Hematopoietic multipotent progenitor cell (in vitro differentiated cells): ENCODE data around the gene AGMO. TPM values are rescaled to one million over a fixed set of nuclear protein-coding genes. Genes with fewer than 3 reads are reported as not detected.

Source experiments
- DNase-seq, 3 donors: peaks; one replicate each; pipeline ENCODE4 v3.0.0-alpha.2; 2011 to 2015; ENCODE audit warnings: low read depth in 2 of 3, low spot score in 2 of 3
- total RNA-seq: library from RNA; depleted of rRNA; stranded (reverse); fragments of >200 nt; gene quantifications from one replicate; pipeline ENCODE4 v1.2.3, GENCODE V29; 2012

Gene AGMO
- total RNA-seq, 1 donor: not detected

DNA sequence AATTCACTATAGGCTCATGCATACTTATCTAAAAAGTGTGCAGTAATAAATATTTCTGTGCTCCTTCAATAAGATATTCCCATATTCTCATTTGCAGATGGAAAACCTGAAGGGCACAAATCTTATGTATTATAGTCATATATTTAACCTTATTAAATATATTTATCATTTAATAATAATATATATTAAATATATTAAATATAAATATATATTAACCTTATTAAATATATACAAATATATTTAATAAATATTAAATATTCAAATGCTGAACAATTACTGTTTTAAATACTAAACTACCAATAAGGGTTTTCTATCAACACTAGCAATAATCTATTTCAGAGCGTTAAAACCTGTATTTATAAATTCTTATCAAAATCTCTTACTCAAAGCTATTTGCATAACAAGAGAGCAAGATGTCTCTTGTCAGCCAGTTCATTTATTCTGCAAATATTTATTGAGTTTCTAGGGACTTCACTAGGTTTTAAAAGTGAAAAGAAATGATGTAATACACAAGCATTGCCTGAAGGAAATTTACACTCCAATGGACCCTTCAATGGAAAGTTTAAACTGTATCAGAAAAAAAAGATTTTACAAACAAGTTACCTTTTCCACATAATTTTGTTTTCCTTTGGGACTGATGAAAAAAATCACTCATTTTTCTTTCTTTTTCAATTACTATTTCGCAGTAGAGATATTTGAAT lies 159.2 kb downstream of the AGMO start:
- DNase-seq: no peak

- no peak for DNase-seq
Measured at GRCh38 chr7:15400440-15400839, 161.4 kb downstream of the AGMO start.

GRCh38 chr7:15399441-15399840 lies 162.4 kb downstream of the AGMO start:
- DNase-seq: no peak

- DNase-seq: no peak
Measured at GRCh38 chr7:15397922-15398760, 163.7 kb downstream of the AGMO start.

GRCh38 chr7:15397159-15397550 lies 164.7 kb downstream of the AGMO start:
- no peak for DNase-seq

DNA sequence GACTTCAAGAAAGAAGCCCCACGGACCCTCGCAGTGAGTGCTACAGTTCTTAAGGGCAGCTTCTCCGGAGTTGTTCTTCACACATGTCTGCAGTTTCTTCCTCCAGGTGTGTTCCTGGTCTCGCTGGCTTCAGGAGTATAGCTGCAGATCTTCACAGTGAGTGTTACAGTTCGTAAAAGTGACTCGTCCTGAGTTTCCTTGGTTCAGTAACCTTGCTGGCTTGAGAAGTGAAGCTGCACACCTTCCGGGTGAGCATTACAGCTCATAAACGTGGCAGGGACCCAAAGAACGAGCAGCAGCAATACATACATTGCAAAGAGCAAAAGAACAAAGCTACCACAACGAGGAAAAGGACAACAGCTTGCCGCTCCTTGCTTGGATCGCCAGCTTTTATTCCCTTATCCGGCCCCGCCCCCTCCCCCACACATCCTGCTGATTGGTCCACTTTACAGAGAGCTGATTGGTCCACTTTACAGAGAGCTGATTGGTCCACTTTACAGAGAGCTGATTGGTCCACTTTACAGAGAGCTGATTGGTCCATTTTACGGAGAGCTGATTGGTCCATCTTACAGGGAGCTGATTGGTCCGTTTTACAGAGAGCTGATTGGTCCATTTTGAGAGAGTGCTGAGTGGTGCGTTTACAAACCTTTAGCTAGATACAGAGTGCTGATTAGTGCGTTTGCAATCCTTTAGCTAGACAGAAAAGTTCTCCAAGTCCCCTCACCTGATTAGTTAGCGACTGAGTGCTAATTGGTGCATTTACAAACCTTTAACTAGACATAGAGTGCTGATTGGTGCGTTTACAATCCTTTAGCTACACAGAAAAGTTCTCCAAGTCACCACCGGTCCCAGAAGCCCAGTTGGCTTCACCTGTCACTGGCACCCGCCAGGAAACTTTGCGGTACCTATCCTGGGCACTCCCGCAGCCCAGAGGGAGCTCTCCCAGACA lies 165.3 kb downstream of the AGMO start:
- no peak for DNase-seq

DNA sequence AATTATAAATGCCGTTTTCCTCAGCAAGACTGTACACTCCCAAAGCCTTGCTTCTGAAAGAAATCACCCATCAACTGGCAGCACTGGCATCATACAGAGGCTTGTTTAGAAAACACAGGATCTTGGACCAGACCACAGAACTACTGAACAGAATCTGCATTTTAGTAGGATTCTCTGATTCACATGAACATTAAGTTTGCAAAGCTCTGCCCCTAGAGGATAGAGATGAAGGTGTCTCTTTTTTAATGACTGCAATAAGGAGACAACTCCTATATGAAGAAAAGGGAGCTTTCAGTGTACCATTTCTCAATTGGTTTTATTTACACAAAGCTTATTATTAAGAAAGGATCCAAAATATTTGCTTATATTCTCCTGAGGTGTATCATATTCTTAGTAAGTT lies 172.7 kb downstream of the AGMO start:
- no peak for DNase-seq

GRCh38 chr7:15378494-15379145 lies 183.2 kb downstream of the AGMO start:
- no peak for DNase-seq

- DNase-seq: no peak
Measured at GRCh38 chr7:15376600-15376999, 185.2 kb downstream of the AGMO start.

- no peak for DNase-seq
Measured at GRCh38 chr7:15370441-15370840, 191.4 kb downstream of the AGMO start.

DNA sequence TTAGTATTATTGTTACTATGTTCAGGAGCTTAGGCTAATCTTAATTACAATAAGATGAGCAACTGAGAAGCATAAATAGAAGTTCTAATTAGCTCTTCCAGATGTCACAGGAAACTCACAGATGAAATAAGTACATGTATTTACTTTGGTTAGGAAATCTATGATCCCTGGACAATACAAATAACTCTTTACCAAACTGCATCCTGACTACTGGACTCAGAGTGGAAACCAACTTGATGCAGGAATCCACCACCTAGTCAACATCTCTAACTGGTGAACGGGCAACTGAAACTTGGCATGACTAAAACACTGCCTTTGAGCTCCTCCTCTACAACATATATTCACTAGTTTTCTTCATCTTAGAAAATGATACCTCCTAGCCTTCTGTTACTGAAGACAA lies 193.2 kb downstream of the AGMO start:
- no peak for DNase-seq

DNA sequence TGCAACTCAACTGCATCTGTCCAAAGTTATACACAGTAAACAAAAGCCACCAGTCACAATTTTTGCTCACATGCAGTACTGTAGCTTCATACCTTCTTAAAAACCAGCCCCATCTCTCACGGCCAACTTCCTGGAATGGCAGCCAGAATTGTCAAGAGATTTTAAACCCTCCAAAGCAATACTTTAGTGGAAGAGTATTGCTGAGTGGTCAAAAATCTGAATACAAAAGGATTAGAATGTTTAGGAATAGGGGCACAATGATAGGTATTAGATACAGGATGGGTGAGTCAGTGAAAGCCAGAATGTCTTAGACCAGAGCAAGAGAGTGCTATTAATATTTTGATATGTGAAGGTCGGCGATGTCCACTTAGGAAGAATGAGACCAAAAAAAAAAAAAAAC lies 193.9 kb downstream of the AGMO start:
- no peak for DNase-seq

DNA sequence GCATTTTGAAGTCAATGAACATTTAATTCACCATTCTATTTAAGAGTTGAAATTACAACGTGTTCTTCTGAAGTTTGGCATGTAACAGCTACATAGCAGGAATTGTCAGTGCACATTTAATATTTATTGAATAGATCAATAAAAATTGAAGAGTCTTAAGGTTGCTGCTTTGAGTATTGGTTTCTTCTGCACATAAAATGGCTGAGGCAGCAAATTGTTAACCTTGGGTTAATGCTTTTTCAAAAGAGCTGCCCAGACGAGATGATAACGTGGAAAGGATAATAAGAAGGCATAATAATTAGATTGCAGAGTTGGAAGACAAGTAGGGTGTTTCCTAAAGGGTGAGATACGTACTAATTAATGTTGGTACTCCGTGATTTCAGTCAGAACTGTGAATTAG lies 203.7 kb downstream of the AGMO start:
- DNase-seq: no peak

GRCh38 chr7:15352421-15353206 lies 209.2 kb downstream of the AGMO start:
- no peak for DNase-seq

DNA sequence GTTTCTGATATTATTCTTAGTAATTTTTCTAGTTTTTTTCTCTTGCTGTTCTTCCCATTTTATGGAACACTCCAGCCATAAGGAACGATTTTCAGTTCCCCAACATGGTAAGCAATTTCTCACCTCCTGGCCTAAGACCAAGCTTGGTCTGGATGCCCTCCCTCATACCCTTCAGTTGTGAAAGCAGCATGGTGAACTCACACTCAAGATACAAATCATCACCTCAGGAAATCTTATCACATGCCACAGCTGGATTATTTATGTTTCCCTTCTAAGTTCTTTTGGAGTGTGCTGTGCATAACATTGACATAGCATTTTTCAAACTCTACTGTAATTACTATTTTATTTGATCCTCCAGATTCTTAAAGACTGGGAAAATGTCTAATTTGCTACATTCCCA lies 216.6 kb downstream of the AGMO start:
- DNase-seq: peak in 1 of 3 donors; percentile 48

GRCh38 chr7:15341817-15342216 lies 220.0 kb downstream of the AGMO start:
- DNase-seq: no peak

GRCh38 chr7:15336146-15336545 lies 225.7 kb downstream of the AGMO start:
- no peak for DNase-seq

- no peak for DNase-seq
Measured at GRCh38 chr7:15335390-15335789, 226.4 kb downstream of the AGMO start.

DNA sequence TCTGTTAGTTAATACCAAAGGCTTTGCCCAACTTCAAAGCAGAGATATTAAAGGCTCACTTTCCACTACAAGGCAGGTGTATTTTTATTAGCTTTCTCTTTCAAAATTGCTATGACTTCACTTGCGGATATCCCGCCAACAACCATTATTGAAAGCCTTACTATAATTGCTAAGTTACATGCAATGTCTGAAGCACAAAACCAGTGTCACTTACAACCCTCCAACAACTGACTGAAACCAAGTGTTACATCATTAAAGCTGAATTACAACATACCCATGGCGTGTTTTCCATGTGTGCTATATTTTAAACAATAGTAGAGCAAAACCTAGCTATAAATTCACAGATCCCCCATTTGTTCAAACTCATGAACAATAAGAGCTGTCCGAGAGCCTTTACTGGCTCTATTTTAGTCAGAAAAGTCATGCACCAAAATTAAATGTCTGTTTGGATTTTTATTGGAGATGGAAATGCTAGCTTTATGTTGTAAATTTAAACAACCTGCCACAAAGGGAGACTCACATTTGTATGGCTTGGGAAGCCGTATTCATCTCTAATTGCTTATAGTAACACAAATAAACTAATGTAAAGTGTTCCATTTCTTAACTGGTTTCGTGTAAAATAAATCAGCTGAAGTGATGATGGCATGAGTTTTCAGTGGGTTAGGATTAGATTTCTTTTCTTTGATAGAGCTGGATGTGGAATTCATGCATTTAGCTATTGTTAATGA lies 227.1 kb downstream of the AGMO start:
- no peak for DNase-seq
